Sigmoid colon (tissue), 3 donors: ENCODE results near the gene CCT5.

Experiments
- POLR2A ChIP-seq, 2 donors: fragments of 450-650 bp; IDR thresholded peaks; one replicate each; pipeline ENCODE4 v1.6.1; 2016; ENCODE audit warnings: antibody characterized with exemption in 2 of 2, mild to moderate bottlenecking in 2 of 2, moderate library complexity in 2 of 2
- TF ChIP-seq, protein P1 (sequence below), 4 experiments: fragments of 450-650 bp in 3 of 4; fragments of 200-600 bp in 1 of 4; IDR thresholded peaks; one replicate each; pipeline ENCODE4 v1.5.1; 2016 to 2019; ENCODE audit warnings: antibody characterized with exemption in 4 of 4, mild to moderate bottlenecking in 3 of 4, moderate library complexity in 2 of 4

- TF ChIP-seq POLR2A (IDR thresholded peaks at IDR 0.05), result no peak
- TF ChIP-seq, protein P1, sequence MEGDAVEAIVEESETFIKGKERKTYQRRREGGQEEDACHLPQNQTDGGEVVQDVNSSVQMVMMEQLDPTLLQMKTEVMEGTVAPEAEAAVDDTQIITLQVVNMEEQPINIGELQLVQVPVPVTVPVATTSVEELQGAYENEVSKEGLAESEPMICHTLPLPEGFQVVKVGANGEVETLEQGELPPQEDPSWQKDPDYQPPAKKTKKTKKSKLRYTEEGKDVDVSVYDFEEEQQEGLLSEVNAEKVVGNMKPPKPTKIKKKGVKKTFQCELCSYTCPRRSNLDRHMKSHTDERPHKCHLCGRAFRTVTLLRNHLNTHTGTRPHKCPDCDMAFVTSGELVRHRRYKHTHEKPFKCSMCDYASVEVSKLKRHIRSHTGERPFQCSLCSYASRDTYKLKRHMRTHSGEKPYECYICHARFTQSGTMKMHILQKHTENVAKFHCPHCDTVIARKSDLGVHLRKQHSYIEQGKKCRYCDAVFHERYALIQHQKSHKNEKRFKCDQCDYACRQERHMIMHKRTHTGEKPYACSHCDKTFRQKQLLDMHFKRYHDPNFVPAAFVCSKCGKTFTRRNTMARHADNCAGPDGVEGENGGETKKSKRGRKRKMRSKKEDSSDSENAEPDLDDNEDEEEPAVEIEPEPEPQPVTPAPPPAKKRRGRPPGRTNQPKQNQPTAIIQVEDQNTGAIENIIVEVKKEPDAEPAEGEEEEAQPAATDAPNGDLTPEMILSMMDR (IDR thresholded peaks at IDR 0.05), result no peak
Measured at GRCh38 chr5:10228288-10228687, 21.8 kb upstream of the CCT5 start.
